ENCODE measurements around the gene RNF133. TPM values are rescaled to one million over a fixed set of nuclear protein-coding genes. Genes with fewer than 3 reads are reported as not detected.

The RNF133 gene
- total and polyA plus RNA-seq, 4 donors, result 0.05 to 9.1 (median 1.2) TPM

Small RNA genes within 50 kb of the gene (small RNA-seq; reads per million reads assigned to genes)
- not detected for gene AC006463.1 (ENCODE audit: low replicate concordance)

Other genes with a start within 250 kb of the RNF133 start
- 10 to 100 TPM in 1 of 2 donors, 1 to 10 TPM in 1; 2.8 to 10.2 TPM for gene RNF148, start 3.8 kb upstream of the RNF133 start, total RNA-seq
- under 1 TPM; 0.10 to 0.69 TPM for gene RNF148, start 3.8 kb upstream of the RNF133 start, polyA plus RNA-seq
- 10 to 100 TPM; 37.9 to 76.7 TPM for gene CADPS2, start 187.3 kb upstream of the RNF133 start, total RNA-seq
- gene CADPS2, start 187.3 kb upstream of the RNF133 start, polyA plus RNA-seq, result 10 to 100 TPM; 16.0 to 17.6 TPM

Measured in lung (tissue), 5 donors.